Activated T-helper 1 cell treated with Interleukin-2 at 50 U/mL for 16 hours (primary cell): ENCODE results near the gene GALNT8.

ENCODE experiments used
- DNase-seq: peaks from one replicate; pipeline ENCODE4 v3.0.0-alpha.2; 2020; ENCODE audit warnings: low read depth

Gene GALNT8

GRCh38 chr12:4800555-4800954, 80.4 kb downstream of the GALNT8 start:
- no peak for DNase-seq

GRCh38 chr12:4802841-4803240, 82.6 kb downstream of the GALNT8 start:
- no peak for DNase-seq

GRCh38 chr12:4806439-4807115, 86.4 kb downstream of the GALNT8 start:
- DNase-seq, result no peak

GRCh38 chr12:4807116-4807783, 87.0 kb downstream of the GALNT8 start:
- DNase-seq, result no peak

GRCh38 chr12:4807813-4808212, 87.6 kb downstream of the GALNT8 start:
- no peak for DNase-seq

GRCh38 chr12:4809013-4809448, 88.8 kb downstream of the GALNT8 start:
- no peak for DNase-seq

- DNase-seq, result no peak
Measured at GRCh38 chr12:4809449-4810218, 89.4 kb downstream of the GALNT8 start.

GRCh38 chr12:4810219-4810671, 90.0 kb downstream of the GALNT8 start:
- no peak for DNase-seq

- no peak for DNase-seq
Measured at GRCh38 chr12:4812624-4813327, 92.6 kb downstream of the GALNT8 start.

- DNase-seq, result no peak
Measured at GRCh38 chr12:4813741-4814140, 93.5 kb downstream of the GALNT8 start.

- no peak for DNase-seq
Measured at GRCh38 chr12:4814485-4814884, 94.3 kb downstream of the GALNT8 start.

- no peak for DNase-seq
Measured at GRCh38 chr12:4816744-4817525, 96.7 kb downstream of the GALNT8 start.

- no peak for DNase-seq
Measured at GRCh38 chr12:4817880-4818279, 97.7 kb downstream of the GALNT8 start.

- no peak for DNase-seq
Measured at GRCh38 chr12:4819654-4820053, 99.5 kb downstream of the GALNT8 start.

GRCh38 chr12:4820971-4821370, 100.8 kb downstream of the GALNT8 start:
- DNase-seq, result no peak
